DOHH2 (cell line): Measurements from ENCODE around the gene SEPSECS.

ENCODE experiments used
- H3F3A ChIP-seq: fragments of 200-600 bp; sonication (generic), shearing (Covaris generic); 2 replicates; pipeline ENCODE4 v1.6.0; 2016; ENCODE audit warnings: antibody characterized with exemption, mild to moderate bottlenecking; ENCODE audit not compliant: control insufficient read depth, insufficient read depth
- H3K27ac ChIP-seq: fragments of 200-600 bp; sonication (generic); 2 replicates; pipeline ENCODE4 v1.5.1; 2014; ENCODE audit warnings: low read depth, mild to moderate bottlenecking, low read length, moderate library complexity
- H3K27me3 ChIP-seq: fragments of 200-600 bp; sonication (generic); 2 replicates; pipeline ENCODE4 v1.6.1; 2014; ENCODE audit warnings: mild to moderate bottlenecking, low read length, mixed read lengths; ENCODE audit not compliant: control insufficient read depth
- H3K36me3 ChIP-seq: fragments of 200-600 bp; sonication (generic); 2 replicates; pipeline ENCODE4 v1.6.1; 2014; ENCODE audit warnings: mild to moderate bottlenecking, low read length, moderate library complexity, mixed read lengths; ENCODE audit not compliant: control insufficient read depth
- H3K4me1 ChIP-seq: fragments of 200-600 bp; sonication (generic); 2 replicates; pipeline ENCODE4 v1.6.1; 2014; ENCODE audit warnings: mild to moderate bottlenecking, low read length, mixed read lengths; ENCODE audit not compliant: control insufficient read depth
- H3K4me2 ChIP-seq: fragments of 200-600 bp; sonication (generic); 2 replicates; pipeline ENCODE4 v1.6.0; 2014; ENCODE audit warnings: mild to moderate bottlenecking, low read length, moderate library complexity
- H3K4me3 ChIP-seq: fragments of 200-600 bp; sonication (generic); 2 replicates; pipeline ENCODE4 v1.5.1; 2014; ENCODE audit warnings: mild to moderate bottlenecking, low read length, mixed read lengths
- H3K79me2 ChIP-seq: fragments of 200-600 bp; sonication (generic); 2 replicates; pipeline ENCODE4 v1.6.1; 2014; ENCODE audit warnings: mild to moderate bottlenecking, low read length, mixed read lengths; ENCODE audit not compliant: control insufficient read depth
- H3K9me2 ChIP-seq: fragments of 200-600 bp; sonication (generic); replicated peaks from 2 replicates; pipeline ENCODE4 v1.6.1; 2014; ENCODE audit warnings: mild to moderate bottlenecking, low read length, mixed read lengths; ENCODE audit not compliant: control insufficient read depth
- H3K9me3 ChIP-seq: fragments of 200-600 bp; sonication (generic); 2 replicates; pipeline ENCODE4 v1.6.1; 2014; ENCODE audit warnings: antibody characterized with exemption, low read length, mixed read lengths; ENCODE audit not compliant: control insufficient read depth, insufficient read depth
- H4K20me1 ChIP-seq: fragments of 200-600 bp; sonication (generic); 2 replicates; pipeline ENCODE4 v1.6.0; 2014; ENCODE audit warnings: low read depth, mild to moderate bottlenecking, antibody characterized with exemption, low read length, moderate library complexity; ENCODE audit not compliant: control insufficient read depth, insufficient read depth
- EZH2phosphoT487 ChIP-seq: fragments of 200-600 bp; sonication (generic); IDR thresholded peaks from 2 replicates; pipeline ENCODE4 v1.6.1; 2017; ENCODE audit warnings: borderline replicate concordance, mild to moderate bottlenecking, antibody characterized with exemption, low read length, moderate library complexity, mixed read lengths
- TF ChIP-seq, protein P1 (sequence below): fragments of 200-600 bp; sonication (generic); IDR thresholded peaks from one replicate; pipeline ENCODE4 v1.5.1; 2014; ENCODE audit warnings: antibody characterized with exemption, mild to moderate bottlenecking, low read depth, low read length; ENCODE audit not compliant: poor library complexity, severe bottlenecking

The SEPSECS gene

DNA sequence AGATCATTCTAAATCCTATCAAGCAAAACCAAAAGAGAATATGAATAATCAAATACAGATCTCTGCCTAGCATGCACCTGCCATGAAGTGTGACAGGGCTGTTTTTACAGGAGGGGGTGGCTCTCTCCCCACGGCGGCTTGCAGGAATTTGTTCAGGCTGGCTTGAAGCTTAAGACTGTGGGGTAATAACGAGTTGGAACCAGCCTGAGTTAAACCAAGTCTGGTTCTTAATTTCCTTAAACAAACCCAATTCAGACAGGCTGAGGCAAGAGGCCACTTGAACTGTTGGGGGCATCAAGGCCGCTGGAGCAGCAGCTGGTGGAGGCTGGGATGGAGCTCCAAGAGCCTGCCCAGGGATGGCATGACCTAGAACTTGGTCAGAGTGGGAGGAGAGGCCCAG lies 84.4 kb downstream of the SEPSECS start:
- no peaks in the 10 kb centered on the region for H3K9me2 ChIP-seq
- 0 out of 2 replicates have a peak, but pooled peaks cover 2% of the 10 kb centered on the region for H3K27me3 ChIP-seq

DNA sequence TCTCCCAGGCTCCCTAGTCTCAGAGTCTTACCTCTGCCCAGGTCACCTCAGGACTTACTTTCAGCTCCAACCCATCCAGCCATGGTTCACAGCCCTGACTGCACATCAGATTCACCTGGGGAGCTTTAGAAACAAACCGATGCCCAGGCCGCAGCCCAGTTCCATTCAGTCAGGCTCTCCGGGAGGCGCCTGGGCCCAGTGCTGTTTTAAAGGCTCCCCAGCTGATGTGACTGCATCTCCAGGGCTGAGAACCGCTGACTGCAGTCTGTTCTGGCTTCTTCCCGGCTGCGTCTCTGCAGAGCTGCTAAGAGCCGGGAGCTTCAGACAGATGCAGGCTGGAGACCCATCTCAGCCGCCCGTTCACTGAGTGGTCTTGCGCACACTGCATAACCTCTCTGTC lies 85.1 kb downstream of the SEPSECS start:
- Histone ChIP-seq H4K20me1 (no peaks in the 10 kb centered on the region), H3K27me3 (no peaks in the 10 kb centered on the region), H3K9me2 (no peaks in the 10 kb centered on the region), H3K4me2 (no peak overlapping the region), H3K27ac (no peak overlapping the region), H3K9me3 (no peaks in the 10 kb centered on the region), H3K4me1 (no peaks in the 10 kb centered on the region), H3K36me3 (no peaks in the 10 kb centered on the region), H3K79me2 (no peaks in the 10 kb centered on the region), H3F3A (no peaks in the 10 kb centered on the region), H3K4me3 (no peak overlapping the region)
- TF ChIP-seq, protein P1, sequence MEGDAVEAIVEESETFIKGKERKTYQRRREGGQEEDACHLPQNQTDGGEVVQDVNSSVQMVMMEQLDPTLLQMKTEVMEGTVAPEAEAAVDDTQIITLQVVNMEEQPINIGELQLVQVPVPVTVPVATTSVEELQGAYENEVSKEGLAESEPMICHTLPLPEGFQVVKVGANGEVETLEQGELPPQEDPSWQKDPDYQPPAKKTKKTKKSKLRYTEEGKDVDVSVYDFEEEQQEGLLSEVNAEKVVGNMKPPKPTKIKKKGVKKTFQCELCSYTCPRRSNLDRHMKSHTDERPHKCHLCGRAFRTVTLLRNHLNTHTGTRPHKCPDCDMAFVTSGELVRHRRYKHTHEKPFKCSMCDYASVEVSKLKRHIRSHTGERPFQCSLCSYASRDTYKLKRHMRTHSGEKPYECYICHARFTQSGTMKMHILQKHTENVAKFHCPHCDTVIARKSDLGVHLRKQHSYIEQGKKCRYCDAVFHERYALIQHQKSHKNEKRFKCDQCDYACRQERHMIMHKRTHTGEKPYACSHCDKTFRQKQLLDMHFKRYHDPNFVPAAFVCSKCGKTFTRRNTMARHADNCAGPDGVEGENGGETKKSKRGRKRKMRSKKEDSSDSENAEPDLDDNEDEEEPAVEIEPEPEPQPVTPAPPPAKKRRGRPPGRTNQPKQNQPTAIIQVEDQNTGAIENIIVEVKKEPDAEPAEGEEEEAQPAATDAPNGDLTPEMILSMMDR, result no peak
- no peak for TF ChIP-seq EZH2phosphoT487

More for the DNA sequence above, 84.4 kb downstream of the SEPSECS start:
- H3K4me3 ChIP-seq, result no peak overlapping the region
- no peaks in the 10 kb centered on the region for H3K36me3 ChIP-seq
- H3F3A ChIP-seq, result no peaks in the 10 kb centered on the region
- no peaks in the 10 kb centered on the region for H3K9me3 ChIP-seq
- TF ChIP-seq, protein P1, result no peak
- no peak for TF ChIP-seq EZH2phosphoT487
- no peaks in the 10 kb centered on the region for H4K20me1 ChIP-seq
- no peak overlapping the region for H3K27ac ChIP-seq
- no peak overlapping the region for H3K4me2 ChIP-seq
- H3K4me1 ChIP-seq, result no peaks in the 10 kb centered on the region
- H3K79me2 ChIP-seq, result no peaks in the 10 kb centered on the region

DNA sequence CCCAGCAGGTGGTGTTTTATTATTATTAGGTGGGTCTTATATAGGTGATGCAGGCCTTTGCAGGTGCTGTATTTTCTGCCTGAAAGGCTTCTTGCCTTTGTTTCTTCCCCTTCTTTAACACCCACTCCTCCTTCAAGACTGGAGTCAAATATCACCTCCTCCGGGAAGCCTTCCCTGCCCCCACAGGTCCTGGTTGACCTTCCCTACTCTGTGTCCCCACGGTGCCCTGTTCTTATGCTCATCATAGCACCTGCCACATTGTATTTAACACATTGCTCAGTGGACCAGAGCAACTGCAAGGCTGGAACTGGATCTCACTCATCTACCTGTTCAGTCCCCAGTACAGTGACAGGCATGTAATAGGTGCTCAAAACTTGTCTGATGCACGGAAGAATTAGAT lies 89.7 kb downstream of the SEPSECS start:
- no peaks in the 10 kb centered on the region for H3K36me3 ChIP-seq
- H3K4me3 ChIP-seq, result no peak overlapping the region
- H3K27me3 ChIP-seq, result no peaks in the 10 kb centered on the region
- no peaks in the 10 kb centered on the region for H4K20me1 ChIP-seq
- H3K27ac ChIP-seq, result no peak overlapping the region
- H3K9me2 ChIP-seq, result no peaks in the 10 kb centered on the region
- no peaks in the 10 kb centered on the region for H3K79me2 ChIP-seq
- no peak for TF ChIP-seq EZH2phosphoT487
- TF ChIP-seq, protein P1, result no peak
- H3F3A ChIP-seq, result no peaks in the 10 kb centered on the region
- H3K4me1 ChIP-seq, result no peaks in the 10 kb centered on the region
- H3K4me2 ChIP-seq, result no peak overlapping the region
- no peaks in the 10 kb centered on the region for H3K9me3 ChIP-seq
